Left lobe of liver (tissue), 2 donors: ENCODE measurements around the gene PRCP. TPM values are rescaled to one million over a fixed set of nuclear protein-coding genes. Genes with fewer than 3 reads are reported as not detected.
"Not testable (repeated sequence)": the region's sequence is repeated elsewhere in the genome, so short reads cannot be mapped to it uniquely, and the experiment has no call there.

ENCODE experiments used
- ATAC-seq: fragments of 200-7000 bp; cut with Tn5 transposase; one replicate; pipeline ENCODE4 v1.9.1; 2020; ENCODE audit warnings: mild to moderate bottlenecking, moderate library complexity
- DNase-seq: peaks from one replicate; pipeline ENCODE4 v3.0.0-alpha.2; 2020; ENCODE audit warnings: low spot score
- total RNA-seq: library from RNA; stranded (reverse); gene quantifications from one replicate; pipeline ENCODE4 v1.2.1, GENCODE V29; 2021
- donor health status: DM: no; HTN: no; CAD: no; lungs with moderate emphysema.
- donor health status: DM: no; HTN: yes; CAD: no.

The PRCP gene
- total RNA-seq, 1 donor from 2014 or later = 41.4 TPM

GRCh38 chr11:82873919-82874333 lies 26.3 kb downstream of the PRCP start:
- ATAC-seq = peak; percentile 17

GRCh38 chr11:82872377-82873150 lies 27.7 kb downstream of the PRCP start:
- ATAC-seq = no peak

More at GRCh38 chr11:82873919-82874333, 26.3 kb downstream of the PRCP start:
- no peak for DNase-seq

DNA sequence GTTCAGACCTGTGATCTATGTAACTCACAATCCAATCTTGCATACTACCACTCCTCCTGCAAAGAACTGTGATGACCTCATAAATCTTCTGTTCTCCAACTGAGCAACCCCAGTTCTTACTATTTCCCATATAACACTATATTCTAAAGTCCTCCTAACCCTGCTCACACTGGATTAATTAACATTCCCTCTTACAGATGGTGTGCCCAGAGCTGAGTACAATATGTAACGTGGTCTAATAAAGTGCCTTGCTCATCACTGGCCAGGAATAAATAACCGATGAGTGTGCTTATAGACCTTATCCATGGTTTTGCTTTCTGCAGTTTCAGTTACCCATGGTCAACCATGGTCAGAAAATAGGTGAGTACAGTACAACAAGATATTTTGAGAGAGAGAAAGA lies 28.6 kb downstream of the PRCP start:
- no peak for ATAC-seq
- no peak for DNase-seq

More at GRCh38 chr11:82872377-82873150, 27.7 kb downstream of the PRCP start:
- DNase-seq = no peak

GRCh38 chr11:82869657-82870056 lies 30.6 kb downstream of the PRCP start:
- DNase-seq (peak; percentile 57), ATAC-seq (peak; percentile 91)

GRCh38 chr11:82867495-82868082 lies 32.6 kb downstream of the PRCP start:
- ATAC-seq = peak; percentile 71
- DNase-seq = peak; percentile 58

- no peak for ATAC-seq
- no peak for DNase-seq
Measured at GRCh38 chr11:82865841-82866240, 34.4 kb downstream of the PRCP start.

GRCh38 chr11:82864268-82864667 lies 36.0 kb downstream of the PRCP start:
- peak; percentile 55 for DNase-seq
- ATAC-seq = peak; percentile 88

DNA sequence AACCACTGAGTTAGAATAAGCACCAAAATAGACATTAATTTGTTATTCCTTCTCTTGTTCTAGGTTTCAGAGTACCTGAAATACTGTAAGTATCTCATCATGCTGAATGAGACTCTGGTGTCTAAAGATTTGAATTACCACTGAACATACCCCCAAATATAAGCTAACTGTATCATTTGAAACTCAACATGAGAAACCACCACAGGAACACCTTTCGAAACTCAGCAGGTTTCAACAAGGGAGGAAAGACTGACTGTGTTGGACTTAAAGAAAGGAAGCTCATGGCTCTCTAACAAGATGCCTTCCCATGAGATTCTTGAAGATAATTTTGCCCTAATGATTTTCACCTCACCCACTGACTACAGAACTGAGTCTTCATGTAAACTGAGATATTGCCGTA lies 37.0 kb downstream of the PRCP start:
- DNase-seq (no peak), ATAC-seq (no peak)

- DNase-seq (no peak), ATAC-seq (no peak)
Measured at GRCh38 chr11:82862379-82862778, 37.9 kb downstream of the PRCP start.

DNA sequence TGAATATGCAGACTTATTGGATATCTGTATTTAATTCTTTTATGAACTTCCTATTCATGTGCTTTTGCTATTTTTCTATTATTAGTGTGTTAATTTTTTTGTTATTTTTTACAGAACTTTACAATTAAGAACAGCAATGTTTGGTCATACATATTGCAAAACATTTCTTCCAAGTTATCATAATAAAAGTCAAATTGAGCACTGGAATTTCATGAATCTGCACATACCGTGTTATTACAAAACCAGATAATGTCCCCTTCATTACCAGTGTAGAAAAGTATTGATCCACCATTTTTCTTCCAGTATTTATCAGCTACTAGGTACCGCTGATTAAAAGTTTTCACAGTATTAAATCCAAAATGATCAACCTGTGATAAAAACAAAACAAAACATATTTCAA lies 40.5 kb downstream of the PRCP start:
- no peak for ATAC-seq
- DNase-seq = no peak

- ATAC-seq = no peak
- no peak for DNase-seq
Measured at GRCh38 chr11:82858556-82859091, 41.6 kb downstream of the PRCP start.

GRCh38 chr11:82858133-82858532 lies 42.1 kb downstream of the PRCP start:
- ATAC-seq = no peak
- DNase-seq = no peak

DNA sequence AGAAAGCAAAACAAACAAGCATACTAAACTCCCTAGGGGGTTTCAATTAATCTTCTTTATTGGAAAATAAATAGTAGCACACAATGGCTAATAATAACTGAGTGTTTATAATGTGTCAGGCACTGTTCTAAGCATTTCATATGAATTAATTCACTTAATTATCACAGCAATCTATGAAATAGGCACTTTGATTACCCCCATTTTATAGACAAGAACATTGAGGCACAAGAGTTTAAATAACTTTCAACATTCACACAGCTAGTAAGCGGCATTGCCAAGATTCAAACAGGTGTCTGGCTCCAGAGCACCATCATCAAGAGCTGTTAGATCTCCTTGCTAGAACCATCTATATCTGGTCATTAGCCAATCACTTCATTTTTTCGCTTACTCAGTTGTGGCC lies 43.1 kb downstream of the PRCP start:
- DNase-seq (no peak), ATAC-seq (no peak)

- DNase-seq = no peak
- ATAC-seq = no peak
Measured at GRCh38 chr11:82855616-82856015, 44.6 kb downstream of the PRCP start.

DNA sequence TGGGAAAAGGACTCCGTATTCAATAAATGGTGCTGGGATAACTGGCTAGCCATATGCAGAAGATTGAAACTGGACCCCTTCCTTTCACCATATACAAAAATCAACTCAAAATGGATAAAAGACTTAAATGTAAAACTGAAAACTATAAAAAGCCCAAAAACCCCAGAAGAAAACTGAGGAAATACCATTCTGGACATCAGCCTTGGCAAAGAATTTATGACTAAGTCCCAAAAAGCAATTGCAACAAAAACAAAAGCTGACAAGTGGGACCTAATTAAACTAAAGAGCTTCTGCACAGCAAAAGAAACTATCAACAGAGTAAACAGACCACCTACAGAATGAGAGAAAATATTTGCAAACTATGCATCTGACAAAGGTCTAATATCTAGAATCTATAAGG lies 45.3 kb downstream of the PRCP start:
- not testable (repeated sequence) for DNase-seq, ATAC-seq

- DNase-seq (no peak), ATAC-seq (no peak)
Measured at GRCh38 chr11:82854242-82854641, 46.0 kb downstream of the PRCP start.

DNA sequence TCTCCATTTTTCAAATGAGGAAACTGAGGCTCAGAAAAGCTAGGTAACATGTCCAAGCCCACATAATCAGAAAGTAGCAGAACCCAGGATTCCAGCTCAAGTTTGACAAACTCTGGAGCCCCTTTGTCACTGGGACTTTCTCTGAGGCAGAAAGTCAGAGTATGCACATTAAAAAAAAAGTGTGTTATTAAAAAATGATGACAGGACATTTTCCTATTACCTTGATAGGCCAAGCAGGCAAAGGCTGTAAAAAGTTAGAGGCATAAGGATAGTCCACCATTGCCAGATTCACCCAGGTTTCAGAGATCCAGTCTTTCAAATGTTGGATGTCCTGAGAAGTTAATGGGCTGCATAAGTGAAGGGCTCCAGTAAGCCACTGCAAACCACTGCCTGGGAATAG lies 51.4 kb downstream of the PRCP start:
- ATAC-seq (no peak), DNase-seq (no peak)

DNA sequence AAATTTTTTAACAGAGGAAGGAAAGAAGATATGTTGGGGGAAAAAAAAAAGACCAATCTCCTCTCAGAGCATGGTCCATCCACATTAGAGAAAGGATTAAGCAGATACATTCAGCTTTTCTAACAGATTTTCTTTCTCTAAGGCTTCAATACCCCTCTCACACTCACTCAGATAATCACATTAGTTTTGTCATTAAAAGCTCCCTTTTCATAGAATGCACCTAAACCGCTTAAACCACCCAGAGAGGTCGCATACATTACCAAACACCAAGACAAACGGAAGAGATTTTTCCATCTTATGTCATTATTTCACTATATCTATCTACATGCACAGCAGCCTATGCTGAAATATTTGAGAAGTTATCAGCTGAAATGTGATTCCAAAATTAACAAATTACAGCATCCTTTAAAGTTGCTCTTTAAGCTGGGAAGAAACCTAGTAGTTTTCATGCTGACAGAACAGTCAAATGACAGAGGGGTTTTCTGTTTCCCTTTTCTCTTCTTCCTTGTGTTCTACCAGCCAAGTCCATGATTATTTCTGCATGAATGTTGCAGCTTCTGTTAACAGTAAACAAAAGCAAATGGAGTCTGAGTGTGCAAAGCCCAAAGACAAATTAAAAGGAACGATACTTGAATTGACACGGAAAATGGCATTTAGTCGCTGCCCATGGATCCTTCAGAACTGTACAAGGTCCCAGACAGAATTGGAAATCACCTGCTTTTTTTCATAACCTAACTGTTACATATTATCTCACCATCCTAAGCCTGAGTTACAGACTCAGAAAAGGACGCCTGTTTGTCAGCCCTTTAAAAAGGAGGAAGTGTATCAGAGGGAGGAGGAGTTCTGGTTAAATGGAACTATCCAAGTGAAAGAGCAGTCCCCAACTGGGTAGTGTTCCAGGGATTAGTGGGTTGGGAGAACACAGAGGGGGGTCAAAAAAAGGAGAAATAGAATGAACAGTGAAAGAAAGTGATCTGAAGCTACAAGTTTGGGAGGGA lies 54.6 kb downstream of the PRCP start:
- no peak for DNase-seq
- ATAC-seq = no peak

DNA sequence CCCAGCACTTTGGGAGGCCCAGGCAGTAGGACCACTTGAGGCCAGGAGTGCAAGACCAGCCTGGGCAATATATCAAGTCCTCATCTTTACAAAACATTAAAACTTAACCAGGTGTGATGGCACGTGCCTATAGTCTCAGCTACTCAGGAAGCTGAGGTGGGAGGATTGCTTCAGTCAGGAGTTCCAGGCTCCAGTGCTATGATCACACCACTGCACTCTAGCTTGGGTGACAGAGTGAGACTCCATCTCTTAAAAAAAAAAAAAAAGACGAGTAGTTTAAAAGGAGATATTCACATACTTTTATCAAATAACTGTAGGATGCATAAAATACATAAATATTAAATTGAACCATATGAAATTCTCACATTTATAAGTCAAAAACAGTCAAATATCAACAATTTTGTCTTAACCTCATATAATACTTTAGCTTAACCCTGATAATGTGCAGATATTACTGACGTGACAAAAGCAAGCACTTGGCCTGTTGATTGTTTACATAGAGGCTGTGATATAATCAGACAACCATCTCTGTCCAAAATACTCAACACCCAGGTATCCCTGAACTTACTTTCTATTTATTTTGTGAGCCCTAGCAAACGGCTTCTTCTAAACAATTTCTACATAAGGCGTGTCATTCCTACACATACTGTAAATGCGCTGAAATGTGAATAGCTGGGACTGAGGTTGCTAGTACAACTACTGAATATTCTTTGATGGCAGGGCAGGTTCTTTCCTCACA lies 57.0 kb downstream of the PRCP start:
- DNase-seq (no peak), ATAC-seq (no peak)

GRCh38 chr11:82842019-82842418 lies 58.2 kb downstream of the PRCP start:
- ATAC-seq = no peak

More at GRCh38 chr11:82842019-82842418, 58.2 kb downstream of the PRCP start:
- no peak for DNase-seq
